ENCODE results near the gene LIN7A.

DNA sequence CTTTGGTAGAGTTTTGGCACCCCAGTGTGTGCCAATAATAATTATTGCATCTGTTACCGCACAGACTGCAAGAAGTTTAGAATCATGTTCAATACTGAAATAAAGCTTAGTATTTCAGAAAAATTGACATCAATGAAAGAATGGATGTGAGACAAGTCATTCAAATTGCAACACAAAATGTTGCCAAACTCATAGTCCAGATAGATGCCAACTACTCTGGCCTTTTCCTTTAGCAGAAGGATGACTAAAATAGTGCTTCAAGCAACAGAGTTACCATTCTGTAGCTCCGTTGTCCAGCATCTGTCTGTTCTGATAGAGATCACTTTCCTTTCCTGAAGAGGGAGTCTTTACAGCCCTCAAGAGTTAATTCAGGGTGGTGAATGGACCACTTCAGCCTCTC lies 77.5 kb downstream of the LIN7A start:
- TF ChIP-seq, protein P1, sequence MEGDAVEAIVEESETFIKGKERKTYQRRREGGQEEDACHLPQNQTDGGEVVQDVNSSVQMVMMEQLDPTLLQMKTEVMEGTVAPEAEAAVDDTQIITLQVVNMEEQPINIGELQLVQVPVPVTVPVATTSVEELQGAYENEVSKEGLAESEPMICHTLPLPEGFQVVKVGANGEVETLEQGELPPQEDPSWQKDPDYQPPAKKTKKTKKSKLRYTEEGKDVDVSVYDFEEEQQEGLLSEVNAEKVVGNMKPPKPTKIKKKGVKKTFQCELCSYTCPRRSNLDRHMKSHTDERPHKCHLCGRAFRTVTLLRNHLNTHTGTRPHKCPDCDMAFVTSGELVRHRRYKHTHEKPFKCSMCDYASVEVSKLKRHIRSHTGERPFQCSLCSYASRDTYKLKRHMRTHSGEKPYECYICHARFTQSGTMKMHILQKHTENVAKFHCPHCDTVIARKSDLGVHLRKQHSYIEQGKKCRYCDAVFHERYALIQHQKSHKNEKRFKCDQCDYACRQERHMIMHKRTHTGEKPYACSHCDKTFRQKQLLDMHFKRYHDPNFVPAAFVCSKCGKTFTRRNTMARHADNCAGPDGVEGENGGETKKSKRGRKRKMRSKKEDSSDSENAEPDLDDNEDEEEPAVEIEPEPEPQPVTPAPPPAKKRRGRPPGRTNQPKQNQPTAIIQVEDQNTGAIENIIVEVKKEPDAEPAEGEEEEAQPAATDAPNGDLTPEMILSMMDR (IDR thresholded peaks at IDR 0.05; ENCODE audit: low read depth, low read length, missing input control), result no peak
- TF ChIP-seq EGR1 (IDR thresholded peaks at IDR 0.05; ENCODE audit: low read depth in 2 of 2) (no peak), TAF1 (conservative IDR thresholded peaks at IDR 0.05) (no peak), GABPA (IDR thresholded peaks at IDR 0.05 in 1 of 2, conservative IDR thresholded peaks at IDR 0.05 in 1 of 2) (no peak), JUND (IDR thresholded peaks at IDR 0.05) (no peak), YY1 (IDR thresholded peaks at IDR 0.05) (no peak), RAD21 (IDR thresholded peaks at IDR 0.05) (no peak), SP1 (IDR thresholded peaks at IDR 0.05) (no peak)
- TF ChIP-seq, protein P2, sequence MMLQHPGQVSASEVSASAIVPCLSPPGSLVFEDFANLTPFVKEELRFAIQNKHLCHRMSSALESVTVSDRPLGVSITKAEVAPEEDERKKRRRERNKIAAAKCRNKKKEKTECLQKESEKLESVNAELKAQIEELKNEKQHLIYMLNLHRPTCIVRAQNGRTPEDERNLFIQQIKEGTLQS (IDR thresholded peaks at IDR 0.05), result no peak
- TF ChIP-seq, protein P3, sequence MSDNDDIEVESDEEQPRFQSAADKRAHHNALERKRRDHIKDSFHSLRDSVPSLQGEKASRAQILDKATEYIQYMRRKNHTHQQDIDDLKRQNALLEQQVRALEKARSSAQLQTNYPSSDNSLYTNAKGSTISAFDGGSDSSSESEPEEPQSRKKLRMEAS (IDR thresholded peaks at IDR 0.05), result no peak
- TF ChIP-seq, protein P4, sequence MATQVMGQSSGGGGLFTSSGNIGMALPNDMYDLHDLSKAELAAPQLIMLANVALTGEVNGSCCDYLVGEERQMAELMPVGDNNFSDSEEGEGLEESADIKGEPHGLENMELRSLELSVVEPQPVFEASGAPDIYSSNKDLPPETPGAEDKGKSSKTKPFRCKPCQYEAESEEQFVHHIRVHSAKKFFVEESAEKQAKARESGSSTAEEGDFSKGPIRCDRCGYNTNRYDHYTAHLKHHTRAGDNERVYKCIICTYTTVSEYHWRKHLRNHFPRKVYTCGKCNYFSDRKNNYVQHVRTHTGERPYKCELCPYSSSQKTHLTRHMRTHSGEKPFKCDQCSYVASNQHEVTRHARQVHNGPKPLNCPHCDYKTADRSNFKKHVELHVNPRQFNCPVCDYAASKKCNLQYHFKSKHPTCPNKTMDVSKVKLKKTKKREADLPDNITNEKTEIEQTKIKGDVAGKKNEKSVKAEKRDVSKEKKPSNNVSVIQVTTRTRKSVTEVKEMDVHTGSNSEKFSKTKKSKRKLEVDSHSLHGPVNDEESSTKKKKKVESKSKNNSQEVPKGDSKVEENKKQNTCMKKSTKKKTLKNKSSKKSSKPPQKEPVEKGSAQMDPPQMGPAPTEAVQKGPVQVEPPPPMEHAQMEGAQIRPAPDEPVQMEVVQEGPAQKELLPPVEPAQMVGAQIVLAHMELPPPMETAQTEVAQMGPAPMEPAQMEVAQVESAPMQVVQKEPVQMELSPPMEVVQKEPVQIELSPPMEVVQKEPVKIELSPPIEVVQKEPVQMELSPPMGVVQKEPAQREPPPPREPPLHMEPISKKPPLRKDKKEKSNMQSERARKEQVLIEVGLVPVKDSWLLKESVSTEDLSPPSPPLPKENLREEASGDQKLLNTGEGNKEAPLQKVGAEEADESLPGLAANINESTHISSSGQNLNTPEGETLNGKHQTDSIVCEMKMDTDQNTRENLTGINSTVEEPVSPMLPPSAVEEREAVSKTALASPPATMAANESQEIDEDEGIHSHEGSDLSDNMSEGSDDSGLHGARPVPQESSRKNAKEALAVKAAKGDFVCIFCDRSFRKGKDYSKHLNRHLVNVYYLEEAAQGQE (IDR thresholded peaks at IDR 0.05), result no peak
